NT2/D1 (cell line): Measurements from ENCODE around the gene FTO.

Experiments
- SUZ12 ChIP-seq: IDR thresholded peaks from 2 replicates; pipeline ENCODE4 v1.6.1; 2011; ENCODE audit not compliant: insufficient read length, insufficient read depth; ENCODE audit errors: extremely low read depth
- YY1 ChIP-seq: IDR thresholded peaks from 2 replicates; pipeline ENCODE4 v1.6.1; 2011; ENCODE audit not compliant: insufficient read length, insufficient read depth
- ZNF274 ChIP-seq: IDR thresholded peaks from 2 replicates; pipeline ENCODE4 v1.6.1; 2011; ENCODE audit warnings: mild to moderate bottlenecking, low read depth, low read length

GRCh38 chr16:53817117-53817755 lies 113.3 kb downstream of the FTO start:
- TF ChIP-seq YY1 (no peak), ZNF274 (no peak), SUZ12 (no peak)
